Measurements from ENCODE around the gene ASPG. TPM values are rescaled to one million over a fixed set of nuclear protein-coding genes. Genes with fewer than 3 reads are reported as not detected.

ASPG gene
- total and polyA plus RNA-seq, 2 donors (not counting 3 experiments of a cell fraction or from before 2014, with no cell fraction given): not detected

- intact Hi-C loops (cut with micrococcal nuclease): loop anchor here (1.0 kb wide), 4 partner anchors 36 to 545 kb away; partner anchors contain the start of gene KIF26A
- Histone ChIP-seq H3K9me1 (replicated peaks; ENCODE audit: control insufficient read depth, extremely low read depth, insufficient read depth, low read length) (no peaks in the 10 kb centered on the region), H3K9me3 (replicated peaks; ENCODE audit: control insufficient read depth, insufficient read depth, low read length) (no peaks in the 10 kb centered on the region), H3K27ac (ENCODE audit: insufficient read depth, low read depth, low read length) (no peak overlapping the region), H3K4me1 (ENCODE audit: control insufficient read depth, extremely low read depth, insufficient read depth, low read length) (no peaks in the 10 kb centered on the region), H3K79me2 (ENCODE audit: control insufficient read depth, insufficient read depth, low read length) (no peaks in the 10 kb centered on the region), H3K36me3 (ENCODE audit: control insufficient read depth in 2 of 2, extremely low read depth in 1 of 2, insufficient read depth in 2 of 2, low read length in 2 of 2) (no peaks in the 10 kb centered on the region), H2AFZ (ENCODE audit: low read depth, low read length) (no peak overlapping the region), H3K4me3 (replicated peaks in 1 of 3; ENCODE audit: insufficient read depth in 1 of 3, low read depth in 1 of 3, low read length in 3 of 3) (no peak overlapping the region), H3K4me2 (ENCODE audit: insufficient read depth, low read length) (no peak overlapping the region), H3K9ac (replicated peaks; ENCODE audit: extremely low read depth, insufficient read depth, low read length) (no peak overlapping the region), H4K20me1 (replicated peaks; ENCODE audit: control insufficient read depth, extremely low read depth, insufficient read depth, low read length) (no peaks in the 10 kb centered on the region), H3K27me3 (ENCODE audit: control insufficient read depth in 2 of 2, insufficient read depth in 2 of 2, low read length in 2 of 2) (no peaks in the 10 kb centered on the region)
- CTCF ChIA-PET: interaction anchor here (0.6 to 4.5 kb wide), 11 partner anchors 10 to 545 kb away, joined by 3 to 64 read pairs (median 5); partner anchors contain the start of gene C14orf180
- POLR2A ChIA-PET: no interaction called here
- TF ChIP-seq FOS (IDR thresholded peaks at IDR 0.05; ENCODE audit: borderline replicate concordance, insufficient read depth, low read length): no peak
- peak; percentile 85 to 97 for TF ChIP-seq CTCF (IDR thresholded peaks at IDR 0.05; ENCODE audit: extremely low read depth in 1 of 2, insufficient read depth in 1 of 2, low read depth in 1 of 2, low read length in 2 of 2)
- no peak for TF ChIP-seq POLR2AphosphoS5 (IDR thresholded peaks at IDR 0.05; ENCODE audit: insufficient read depth, low read depth, low read length)
- no peak for TF ChIP-seq MAX (IDR thresholded peaks at IDR 0.05; ENCODE audit: insufficient read depth, insufficient read length)
- TF ChIP-seq JUN (IDR thresholded peaks at IDR 0.05; ENCODE audit: borderline replicate concordance, insufficient read depth, insufficient read length, low read depth): no peak
- no TSS peak for BruUV-seq (replicated peaks)
- peak; percentile 46 for DNase-seq (ENCODE audit: low read depth, low spot score)
- FAIRE-seq: peak; percentile 15
- dilution Hi-C loops (cut with MboI; ENCODE audit: extremely low pct_ligation_motif_present, low sequenced_read_pairs): no loop called here
Observed at GRCh38 chr14:104094709-104095425, 9.4 kb downstream of the ASPG start.

Data from endothelial cell of umbilical vein (primary cell).